Lung (tissue), 12 donors: ENCODE measurements around the gene WWC2. TPM values are rescaled to one million over a fixed set of nuclear protein-coding genes. Genes with fewer than 3 reads are reported as not detected.

Experiments used
- ATAC-seq: fragments of 200-7000 bp; cut with Tn5 transposase; one replicate; pipeline ENCODE4 v1.9.1; 2020; ENCODE audit warnings: moderate number of reproducible peaks; ENCODE audit not compliant: insufficient read depth, low FRiP score
- DNase-seq, 3 donors: peaks; one replicate each; pipeline ENCODE4 v3.0.0-alpha.2; 2013 to 2017
- H3K27ac ChIP-seq, 2 donors: one replicate each; pipeline ENCODE4 v1.5.1; 2013; ENCODE audit warnings: mild to moderate bottlenecking in 2 of 2, moderate library complexity in 2 of 2, control low read depth in 1 of 2, inconsistent platforms in 1 of 2, low read depth in 1 of 2, low read length in 1 of 2
- H3K27me3 ChIP-seq, 3 donors: one replicate each; pipeline ENCODE4 v1.5.1; 2013; ENCODE audit warnings: low read length in 2 of 3; ENCODE audit not compliant: control insufficient read depth in 3 of 3, insufficient read depth in 3 of 3
- H3K36me3 ChIP-seq, 4 donors: one replicate each; pipeline ENCODE4 v1.5.1; 2013; ENCODE audit warnings: low read length in 4 of 4, mild to moderate bottlenecking in 1 of 4, moderate library complexity in 1 of 4; ENCODE audit not compliant: control insufficient read depth in 4 of 4, insufficient read depth in 4 of 4
- H3K4me1 ChIP-seq, 5 donors: one replicate each; pipeline ENCODE4 v1.5.1; 2013; ENCODE audit warnings: low read length in 5 of 5, mild to moderate bottlenecking in 2 of 5, moderate library complexity in 1 of 5; ENCODE audit not compliant: control insufficient read depth in 5 of 5, insufficient read depth in 5 of 5
- H3K4me3 ChIP-seq: one replicate; pipeline ENCODE4 v1.5.1; 2013; ENCODE audit warnings: mild to moderate bottlenecking, control low read depth, moderate library complexity
- H3K9ac ChIP-seq, 2 donors: one replicate each; pipeline ENCODE4 v1.5.1; 2013; ENCODE audit warnings: low read length in 2 of 2, control low read depth in 1 of 2; ENCODE audit not compliant: insufficient read depth in 1 of 2
- H3K9me3 ChIP-seq, 4 donors: one replicate each; pipeline ENCODE4 v1.5.1; 2013; ENCODE audit warnings: low read length in 3 of 4, mild to moderate bottlenecking in 1 of 4, moderate library complexity in 1 of 4; ENCODE audit not compliant: control insufficient read depth in 4 of 4, insufficient read depth in 3 of 4
- WGBS, 2 donors: extraction: QIAGEN DNeasy Blood & Tissue Kit; methylation state at CpG; one replicate each; pipeline ENCODE4 v1.1.7; 2013; 5-methylcytosine and 5-hydroxymethylcytosine counted together
- polyA plus RNA-seq, 2 donors: library from polyadenylated mRNA; stranded (reverse); fragments of 200-250 nt; gene quantifications; one replicate each; pipeline ENCODE4 v1.2.1, GENCODE V29; 2013
- total RNA-seq, 2 donors: library from RNA; depleted of rRNA in 1 of 2; stranded (reverse); fragments of >200 nt in 1 of 2; gene quantifications; one replicate each; pipeline ENCODE4 v1.2.1, GENCODE V29; 2014 to 2021
- TF ChIP-seq, protein P1 (sequence below): IDR thresholded peaks from 2 replicates; pipeline ENCODE4 v1.5.1; 2012; ENCODE audit warnings: mild to moderate bottlenecking; ENCODE audit errors: control extremely low read depth, extremely low read depth
- donor health status: control.
- donor health status: control.
- donor health status: Bipolar disorder and iron deficiency.
- donor health status: healthy.
- donor health status: DM: yes; HTN: yes; CAD: no.

The WWC2 gene
- total and polyA plus RNA-seq, 4 donors, result 15.6 to 124 (median 45.2) TPM

DNA sequence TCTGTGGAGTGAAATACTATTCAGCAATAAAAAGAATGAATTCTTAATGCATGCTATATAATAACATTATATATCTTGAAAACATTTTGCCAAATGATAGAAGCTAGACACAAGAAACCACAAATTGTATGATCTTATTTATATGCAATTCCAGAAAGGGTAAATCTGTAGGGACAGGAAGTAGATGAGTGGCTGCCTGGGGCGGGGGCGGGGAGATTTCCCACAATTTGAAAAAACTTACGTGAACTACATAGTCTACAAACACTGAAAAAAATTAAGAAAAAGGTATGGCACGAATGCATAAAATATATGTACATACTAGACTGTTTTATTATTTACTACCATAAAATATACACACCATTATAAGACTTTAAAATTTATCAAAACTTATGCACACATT lies 81.6 kb downstream of the WWC2 start:
- DNase-seq (no peak), ATAC-seq (no peak)
- no peak overlapping the region for H3K27ac ChIP-seq
- no peaks in the 10 kb centered on the region for H3K9me3 ChIP-seq
- H3K36me3 ChIP-seq, result no peaks in the 10 kb centered on the region
- H3K4me3 ChIP-seq, result no peak overlapping the region
- no peaks in the 10 kb centered on the region for H3K27me3 ChIP-seq
- H3K4me1 ChIP-seq, result peaks cover 0 to 14% (median 9%) of the 10 kb centered on the region in 5 donors
- no peak overlapping the region for H3K9ac ChIP-seq
- 87 to 88% methylated on average over 4 of the region's 4 CpGs for WGBS, 2 donors
- TF ChIP-seq, protein P1, sequence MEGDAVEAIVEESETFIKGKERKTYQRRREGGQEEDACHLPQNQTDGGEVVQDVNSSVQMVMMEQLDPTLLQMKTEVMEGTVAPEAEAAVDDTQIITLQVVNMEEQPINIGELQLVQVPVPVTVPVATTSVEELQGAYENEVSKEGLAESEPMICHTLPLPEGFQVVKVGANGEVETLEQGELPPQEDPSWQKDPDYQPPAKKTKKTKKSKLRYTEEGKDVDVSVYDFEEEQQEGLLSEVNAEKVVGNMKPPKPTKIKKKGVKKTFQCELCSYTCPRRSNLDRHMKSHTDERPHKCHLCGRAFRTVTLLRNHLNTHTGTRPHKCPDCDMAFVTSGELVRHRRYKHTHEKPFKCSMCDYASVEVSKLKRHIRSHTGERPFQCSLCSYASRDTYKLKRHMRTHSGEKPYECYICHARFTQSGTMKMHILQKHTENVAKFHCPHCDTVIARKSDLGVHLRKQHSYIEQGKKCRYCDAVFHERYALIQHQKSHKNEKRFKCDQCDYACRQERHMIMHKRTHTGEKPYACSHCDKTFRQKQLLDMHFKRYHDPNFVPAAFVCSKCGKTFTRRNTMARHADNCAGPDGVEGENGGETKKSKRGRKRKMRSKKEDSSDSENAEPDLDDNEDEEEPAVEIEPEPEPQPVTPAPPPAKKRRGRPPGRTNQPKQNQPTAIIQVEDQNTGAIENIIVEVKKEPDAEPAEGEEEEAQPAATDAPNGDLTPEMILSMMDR, result no peak

GRCh38 chr4:183181081-183181480 lies 82.0 kb downstream of the WWC2 start:
- no peak overlapping the region for H3K4me3 ChIP-seq
- ATAC-seq, result no peak
- H3K9me3 ChIP-seq, result no peaks in the 10 kb centered on the region
- no peaks in the 10 kb centered on the region for H3K27me3 ChIP-seq
- no peak for DNase-seq
- WGBS, 2 donors, result 70 to 85% methylated on average over 3 of the region's 3 CpGs
- H3K36me3 ChIP-seq, result no peaks in the 10 kb centered on the region
- H3K27ac ChIP-seq, result no peak overlapping the region
- H3K4me1 ChIP-seq, result peaks cover 0 to 10% (median 8%) of the 10 kb centered on the region in 5 donors
- H3K9ac ChIP-seq, result no peak overlapping the region
- TF ChIP-seq, protein P1, result no peak

GRCh38 chr4:183182873-183183725 lies 84.0 kb downstream of the WWC2 start:
- peak; percentile 75 for ATAC-seq
- Histone ChIP-seq H3K27me3 (no peaks in the 10 kb centered on the region), H3K9me3 (no peaks in the 10 kb centered on the region), H3K36me3 (peaks cover 0 to 3% (median under 1%) of the 10 kb centered on the region in 4 donors), H3K4me1 (peaks cover 0 to 10% (median 4%) of the 10 kb centered on the region in 5 donors), H3K9ac (no peak overlapping the region), H3K4me3 (no peak overlapping the region), H3K27ac (no peak overlapping the region)
- peak; percentile 35 to 65 (median 54) for DNase-seq
- TF ChIP-seq, protein P1, result no peak
- 62 to 75% methylated on average over 14 of the region's 14 CpGs for WGBS, 2 donors
